ENCODE measurements around the gene PTPN18.
A peak's percentile ranks its signal among the peaks of the same experiment; 100 is the strongest.

PTPN18 gene

GRCh38 chr2:130365075-130365474 lies 9.2 kb downstream of the PTPN18 start:
- DNase-seq (ENCODE audit: low spot score) = no peak

- no peak for DNase-seq (ENCODE audit: low spot score)
These were observed 10.1 kb downstream of the PTPN18 start for GRCh38 chr2:130365963-130366362.

- no peak for DNase-seq (ENCODE audit: low spot score)
These were observed 10.9 kb downstream of the PTPN18 start for GRCh38 chr2:130366720-130367119.

- no peak for DNase-seq (ENCODE audit: low spot score)
These were observed 12.9 kb downstream of the PTPN18 start for GRCh38 chr2:130368786-130369185.

GRCh38 chr2:130369311-130369964 lies 13.6 kb downstream of the PTPN18 start:
- DNase-seq (ENCODE audit: low spot score) = no peak

GRCh38 chr2:130369965-130370341 lies 14.1 kb downstream of the PTPN18 start:
- DNase-seq (ENCODE audit: low spot score) = no peak

- peak; percentile 55 for DNase-seq (ENCODE audit: low spot score)
These were observed 14.6 kb downstream of the PTPN18 start for GRCh38 chr2:130370490-130370889.

DNA sequence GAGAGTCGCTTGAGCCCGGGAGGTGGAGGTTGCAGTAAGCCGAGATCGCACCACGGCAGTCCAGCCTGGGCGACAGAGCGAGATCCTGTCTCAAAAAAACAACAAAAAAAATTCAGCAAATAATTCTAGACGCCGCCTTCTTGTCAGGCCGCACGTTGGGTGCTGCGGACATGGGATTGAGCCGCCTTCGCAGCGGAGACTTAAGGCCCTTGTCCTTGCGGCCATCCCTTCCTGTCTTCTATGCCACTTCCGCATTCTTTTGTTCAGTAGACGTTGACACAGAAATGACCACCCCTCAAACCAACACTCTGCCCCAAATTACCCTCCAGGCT lies 15.8 kb downstream of the PTPN18 start:
- no peak for DNase-seq (ENCODE audit: low spot score)

DNA sequence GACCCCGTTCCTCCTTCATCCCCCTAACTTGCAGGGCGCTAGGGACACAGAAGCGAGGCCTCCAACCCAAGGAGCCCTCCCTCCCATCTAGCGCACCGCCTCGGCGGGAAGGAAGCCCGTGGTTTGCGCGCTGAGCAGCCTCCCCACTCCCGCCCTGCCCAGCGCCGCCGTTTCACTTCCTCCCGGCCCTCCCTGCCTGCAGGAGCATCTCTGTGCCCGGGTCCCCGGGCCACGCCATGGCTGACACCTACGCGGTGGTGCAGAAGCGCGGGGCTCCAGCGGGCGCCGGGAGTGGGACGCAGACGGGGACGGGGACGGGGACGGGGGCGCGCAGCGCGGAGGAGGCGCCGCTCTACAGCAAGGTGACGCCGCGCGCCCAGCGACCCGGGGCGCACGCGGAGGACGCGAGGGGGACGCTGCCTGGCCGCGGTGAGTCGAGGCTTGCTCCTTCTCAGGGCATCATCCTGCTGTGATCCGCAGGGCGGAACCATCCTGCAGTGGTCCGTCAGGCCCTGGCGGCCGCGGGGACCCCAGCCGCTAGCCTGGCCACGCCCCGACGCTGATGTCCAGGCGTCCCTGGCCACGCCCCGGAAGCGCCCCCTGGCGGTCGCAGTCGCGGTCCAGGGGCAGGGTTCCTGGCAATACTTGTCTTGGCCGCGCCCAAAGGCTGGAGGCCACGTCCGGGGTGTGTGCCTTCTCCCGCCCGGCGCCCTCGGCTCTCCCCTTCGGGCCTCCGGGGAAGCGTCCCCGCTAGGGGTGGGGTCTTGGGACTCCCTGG lies 16.4 kb downstream of the PTPN18 start:
- DNase-seq (ENCODE audit: low spot score) = peak; percentile 73

GRCh38 chr2:130372833-130373807 lies 17.3 kb downstream of the PTPN18 start:
- no peak for DNase-seq (ENCODE audit: low spot score)

DNA sequence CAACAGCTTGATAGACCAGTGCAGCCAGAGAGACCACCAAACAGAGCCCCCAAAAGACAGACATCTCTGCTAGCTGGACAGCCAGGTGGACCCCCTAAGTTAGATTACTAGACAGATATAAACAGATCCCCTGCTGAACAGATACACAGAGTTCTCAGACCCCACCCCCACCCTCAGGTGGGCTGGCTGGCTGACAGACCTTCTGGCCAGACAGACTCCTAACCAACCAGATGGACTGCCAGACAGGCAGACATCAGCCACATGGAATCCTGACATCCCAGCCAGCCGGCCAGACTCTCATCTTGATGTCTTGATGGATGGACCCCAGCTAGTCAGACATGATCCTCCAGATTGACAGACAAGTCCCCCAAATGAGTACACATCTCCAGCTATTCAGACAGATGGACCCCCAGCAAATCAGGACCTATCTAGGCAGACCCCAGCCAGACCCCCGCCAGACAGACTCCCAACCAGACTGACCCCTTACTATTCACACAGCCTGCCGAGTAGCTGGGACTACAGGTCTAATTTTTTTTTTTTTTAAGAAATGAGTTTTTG lies 18.0 kb downstream of the PTPN18 start:
- DNase-seq (ENCODE audit: low spot score) = no peak

DNA sequence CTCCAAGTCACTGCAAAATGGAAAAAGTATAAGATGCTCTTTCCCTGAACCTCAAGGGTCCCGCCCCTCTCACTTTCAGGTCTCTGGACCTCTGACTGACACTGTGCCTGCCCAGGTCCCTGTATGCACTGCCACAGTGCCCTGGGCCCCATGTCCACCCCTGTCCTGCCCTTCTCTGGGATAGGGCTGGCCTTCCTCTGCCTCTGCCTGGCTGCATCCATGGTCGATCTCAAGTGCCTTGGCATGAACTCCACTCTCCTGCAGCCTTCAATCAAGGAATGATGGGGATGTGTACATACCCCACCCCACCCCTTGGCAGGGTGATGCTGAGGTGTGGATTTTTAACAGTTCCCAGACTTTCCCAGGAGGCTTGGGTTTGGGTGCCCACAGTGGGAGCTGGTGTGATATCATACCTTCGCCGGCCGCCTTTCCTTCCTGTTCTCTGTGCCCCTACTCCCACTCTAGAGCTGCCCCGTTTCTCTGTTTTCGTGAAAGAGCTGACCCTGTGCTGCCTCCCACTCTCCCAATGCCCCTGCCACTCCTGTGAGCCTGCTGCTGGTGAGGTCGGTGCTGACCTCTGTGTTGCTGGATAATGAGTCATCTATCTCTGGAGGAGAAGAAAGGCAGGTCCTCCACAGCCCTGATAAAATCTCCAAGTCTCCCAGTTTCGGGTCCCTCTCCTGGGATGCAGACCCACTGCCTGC lies 18.9 kb downstream of the PTPN18 start:
- no peak for DNase-seq (ENCODE audit: low spot score)

GRCh38 chr2:130375291-130376266 lies 19.7 kb downstream of the PTPN18 start:
- no peak for DNase-seq (ENCODE audit: low spot score)

GRCh38 chr2:130376433-130377293 lies 20.8 kb downstream of the PTPN18 start:
- no peak for DNase-seq (ENCODE audit: low spot score)

DNA sequence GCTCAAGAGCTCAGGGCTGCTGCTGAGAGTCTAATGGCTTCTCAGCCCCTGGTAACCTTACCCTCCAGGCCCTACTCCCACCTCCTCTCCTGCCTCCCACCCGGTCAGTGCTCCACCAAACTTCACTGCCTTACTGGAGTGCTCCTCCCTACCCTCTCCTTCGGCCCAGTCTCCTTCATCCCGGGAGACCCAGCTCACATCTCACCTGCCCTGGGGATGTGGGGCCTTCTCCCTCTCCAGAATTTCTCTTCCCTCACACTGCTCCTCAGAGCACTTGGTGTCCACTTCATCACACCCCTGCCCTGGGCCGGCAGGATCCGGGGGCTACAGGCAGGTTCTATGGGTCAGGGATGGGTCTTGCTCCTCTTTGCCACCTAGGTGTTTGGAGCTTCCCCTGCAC lies 21.6 kb downstream of the PTPN18 start:
- no peak for DNase-seq (ENCODE audit: low spot score)

DNA sequence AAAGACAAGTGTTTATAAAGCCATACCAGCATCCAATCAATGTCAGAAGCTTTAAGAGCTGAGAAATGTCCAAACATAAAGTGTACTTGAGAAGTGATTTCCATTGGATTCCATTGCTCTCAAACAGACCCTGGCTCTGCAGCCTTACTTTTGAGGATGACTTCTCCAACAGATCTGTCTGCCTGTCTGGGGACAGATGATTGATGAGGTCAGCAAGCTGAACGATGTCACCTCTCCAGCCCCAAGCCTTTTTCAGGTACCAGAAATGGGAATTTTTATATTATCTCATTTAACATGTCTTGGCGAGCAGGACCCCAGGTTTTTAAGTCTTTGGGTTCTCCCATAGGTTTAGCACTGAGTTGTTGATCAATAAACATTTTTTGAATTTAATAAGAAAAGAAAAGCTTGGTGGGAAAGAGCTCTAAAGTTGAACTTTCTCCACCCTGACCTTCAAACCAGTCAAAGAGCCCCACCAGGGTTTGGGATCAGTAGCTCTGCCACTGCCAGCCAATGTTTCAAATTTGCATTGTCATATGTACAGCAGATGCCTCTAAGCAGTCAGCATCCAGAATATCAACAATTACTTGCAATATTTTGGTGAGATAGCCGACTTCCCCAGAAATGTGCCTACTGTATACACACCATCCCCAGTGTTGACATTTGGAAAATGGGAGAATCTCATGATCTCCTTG lies 22.5 kb downstream of the PTPN18 start:
- DNase-seq (ENCODE audit: low spot score) = no peak

DNA sequence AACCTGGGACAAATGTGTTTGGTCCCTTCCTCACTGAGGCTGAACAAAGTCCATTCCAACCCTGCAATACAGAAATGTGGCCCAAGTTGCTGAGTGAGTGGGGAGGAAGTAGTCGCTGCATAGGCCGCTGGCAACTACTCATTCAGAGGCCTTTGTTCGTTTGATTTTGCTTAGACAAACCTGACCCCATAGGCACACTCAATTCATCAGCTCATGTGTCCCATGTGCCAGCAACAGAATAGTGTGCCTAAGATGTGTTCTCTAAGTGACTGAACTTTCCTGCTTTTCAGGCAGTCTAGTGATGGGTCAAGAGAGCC lies 23.0 kb downstream of the PTPN18 start:
- DNase-seq (ENCODE audit: low spot score) = no peak

- no peak for DNase-seq (ENCODE audit: low spot score)
These were observed 24.5 kb downstream of the PTPN18 start for GRCh38 chr2:130380096-130380934.

Measured in CD4-positive, alpha-beta T cell treated with Interleukin-6 at 100 ng/mL for 8 hours (primary cell).